Measurements from ENCODE around the gene TCF7L1. TPM values are rescaled to one million over a fixed set of nuclear protein-coding genes. Genes with fewer than 3 reads are reported as not detected.

TCF7L1 gene
- total RNA-seq, 1 donor from 2014 or later = 30.8 TPM

DNA sequence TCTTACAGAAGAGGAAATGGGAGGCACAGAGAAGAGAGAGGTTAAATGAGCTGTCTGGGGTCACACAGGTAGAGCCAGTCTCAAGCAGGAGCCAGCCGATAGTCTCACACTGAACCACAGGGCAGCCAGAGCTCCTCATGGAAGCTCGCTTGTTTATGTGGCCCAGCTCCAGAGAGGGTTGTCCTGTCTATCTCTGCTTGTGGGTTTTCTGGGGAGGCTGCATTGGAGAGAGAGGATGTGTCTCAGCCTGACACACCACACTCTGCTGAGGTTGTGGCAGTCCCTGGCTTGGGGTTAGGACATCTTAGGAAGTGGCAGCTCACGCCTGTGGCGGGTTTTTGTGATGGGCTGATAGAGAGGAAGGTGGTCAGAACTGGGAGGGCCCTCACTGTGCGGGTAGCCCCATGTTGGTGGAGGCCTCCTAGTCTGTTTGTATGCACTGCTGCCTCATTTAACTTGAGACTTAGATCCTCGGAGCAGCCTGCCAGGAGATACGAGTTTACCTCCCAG, 52.3 kb downstream of the TCF7L1 start:
- Mint-ChIP-seq H3K4me3 (ENCODE audit: unreplicated experiment) (no peak overlapping the region), H3K4me1 (ENCODE audit: low read depth, unreplicated experiment) (peaks cover 50% of the 10 kb centered on the region), H3K9me3 (ENCODE audit: unreplicated experiment) (no peaks in the 10 kb centered on the region), H3K27ac (ENCODE audit: unreplicated experiment) (peak overlapping the region; percentile 4), H3K27me3 (ENCODE audit: low read depth, unreplicated experiment) (no peaks in the 10 kb centered on the region), H3K36me3 (ENCODE audit: low read depth, unreplicated experiment) (peaks cover 7% of the 10 kb centered on the region)
- Histone ChIP-seq H3K27me3 (ENCODE audit: insufficient read depth, low read length) (no peaks in the 10 kb centered on the region), H3K4me3 (ENCODE audit: insufficient read depth, low read depth, low read length) (no peak overlapping the region), H3K79me2 (ENCODE audit: insufficient read depth, low read length) (no peaks in the 10 kb centered on the region), H3K36me3 (ENCODE audit: insufficient read depth, low read length) (no peaks in the 10 kb centered on the region), H3K4me2 (ENCODE audit: low read length) (no peak overlapping the region), H3K27ac (ENCODE audit: low read depth, low read length) (no peak overlapping the region), H2AFZ (ENCODE audit: low read depth, low read length) (no peak overlapping the region), H3K4me1 (ENCODE audit: insufficient read depth, low read length) (no peaks in the 10 kb centered on the region), H4K20me1 (ENCODE audit: insufficient read depth, low read length) (peaks cover 70% of the 10 kb centered on the region), H3K9me3 (ENCODE audit: insufficient read depth, low read depth, low read length) (no peaks in the 10 kb centered on the region), H3K9ac (ENCODE audit: low read length) (no peak overlapping the region)
- TF ChIP-seq, protein P1, sequence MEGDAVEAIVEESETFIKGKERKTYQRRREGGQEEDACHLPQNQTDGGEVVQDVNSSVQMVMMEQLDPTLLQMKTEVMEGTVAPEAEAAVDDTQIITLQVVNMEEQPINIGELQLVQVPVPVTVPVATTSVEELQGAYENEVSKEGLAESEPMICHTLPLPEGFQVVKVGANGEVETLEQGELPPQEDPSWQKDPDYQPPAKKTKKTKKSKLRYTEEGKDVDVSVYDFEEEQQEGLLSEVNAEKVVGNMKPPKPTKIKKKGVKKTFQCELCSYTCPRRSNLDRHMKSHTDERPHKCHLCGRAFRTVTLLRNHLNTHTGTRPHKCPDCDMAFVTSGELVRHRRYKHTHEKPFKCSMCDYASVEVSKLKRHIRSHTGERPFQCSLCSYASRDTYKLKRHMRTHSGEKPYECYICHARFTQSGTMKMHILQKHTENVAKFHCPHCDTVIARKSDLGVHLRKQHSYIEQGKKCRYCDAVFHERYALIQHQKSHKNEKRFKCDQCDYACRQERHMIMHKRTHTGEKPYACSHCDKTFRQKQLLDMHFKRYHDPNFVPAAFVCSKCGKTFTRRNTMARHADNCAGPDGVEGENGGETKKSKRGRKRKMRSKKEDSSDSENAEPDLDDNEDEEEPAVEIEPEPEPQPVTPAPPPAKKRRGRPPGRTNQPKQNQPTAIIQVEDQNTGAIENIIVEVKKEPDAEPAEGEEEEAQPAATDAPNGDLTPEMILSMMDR (IDR thresholded peaks at IDR 0.05; ENCODE audit: insufficient read depth, low read depth, low read length) = no peak
- TF ChIP-seq EZH2 (IDR thresholded peaks at IDR 0.05; ENCODE audit: insufficient read depth, low read length) = no peak
- FAIRE-seq (no peak), DNase-seq (ENCODE audit: low read depth) (peak; percentile 32)

DNA sequence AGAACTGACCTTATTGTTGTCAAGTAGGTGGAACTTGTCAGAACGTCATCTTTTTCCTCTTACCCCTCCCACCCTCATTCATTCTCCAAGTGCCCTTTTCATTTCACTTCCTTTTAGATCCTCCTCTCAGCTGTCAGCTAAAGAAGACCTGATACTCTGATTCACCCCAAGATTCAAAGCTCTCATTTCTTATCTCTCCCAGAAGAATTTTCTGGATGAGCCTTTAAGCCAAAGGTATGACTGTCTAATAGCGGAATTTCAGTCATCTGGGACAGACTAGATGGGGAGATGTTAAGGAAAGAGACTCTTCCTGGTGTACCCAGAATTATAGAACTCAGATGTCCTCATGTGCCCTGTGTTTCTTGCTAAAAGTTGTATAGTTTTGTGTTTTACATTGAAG, 53.9 kb downstream of the TCF7L1 start:
- Mint-ChIP-seq H3K27me3 (ENCODE audit: low read depth, unreplicated experiment) (no peaks in the 10 kb centered on the region), H3K36me3 (ENCODE audit: low read depth, unreplicated experiment) (peaks cover 6% of the 10 kb centered on the region), H3K4me3 (ENCODE audit: unreplicated experiment) (no peak overlapping the region), H3K4me1 (ENCODE audit: low read depth, unreplicated experiment) (peaks cover 36% of the 10 kb centered on the region), H3K9me3 (ENCODE audit: unreplicated experiment) (no peaks in the 10 kb centered on the region), H3K27ac (ENCODE audit: unreplicated experiment) (no peak overlapping the region)
- Histone ChIP-seq H3K9me3 (ENCODE audit: insufficient read depth, low read depth, low read length) (no peaks in the 10 kb centered on the region), H3K4me2 (ENCODE audit: low read length) (no peak overlapping the region), H3K27ac (ENCODE audit: low read depth, low read length) (no peak overlapping the region), H3K27me3 (ENCODE audit: insufficient read depth, low read length) (no peaks in the 10 kb centered on the region), H4K20me1 (ENCODE audit: insufficient read depth, low read length) (peaks cover 67% of the 10 kb centered on the region), H2AFZ (ENCODE audit: low read depth, low read length) (no peak overlapping the region), H3K9ac (ENCODE audit: low read length) (no peak overlapping the region), H3K4me3 (ENCODE audit: insufficient read depth, low read depth, low read length) (no peak overlapping the region), H3K79me2 (ENCODE audit: insufficient read depth, low read length) (no peaks in the 10 kb centered on the region), H3K36me3 (ENCODE audit: insufficient read depth, low read length) (no peaks in the 10 kb centered on the region), H3K4me1 (ENCODE audit: insufficient read depth, low read length) (no peaks in the 10 kb centered on the region)
- FAIRE-seq (no peak), DNase-seq (ENCODE audit: low read depth) (peak; percentile 25)
- TF ChIP-seq, protein P1 (IDR thresholded peaks at IDR 0.05; ENCODE audit: insufficient read depth, low read depth, low read length) = no peak
- no peak for TF ChIP-seq EZH2 (IDR thresholded peaks at IDR 0.05; ENCODE audit: insufficient read depth, low read length)

DNA sequence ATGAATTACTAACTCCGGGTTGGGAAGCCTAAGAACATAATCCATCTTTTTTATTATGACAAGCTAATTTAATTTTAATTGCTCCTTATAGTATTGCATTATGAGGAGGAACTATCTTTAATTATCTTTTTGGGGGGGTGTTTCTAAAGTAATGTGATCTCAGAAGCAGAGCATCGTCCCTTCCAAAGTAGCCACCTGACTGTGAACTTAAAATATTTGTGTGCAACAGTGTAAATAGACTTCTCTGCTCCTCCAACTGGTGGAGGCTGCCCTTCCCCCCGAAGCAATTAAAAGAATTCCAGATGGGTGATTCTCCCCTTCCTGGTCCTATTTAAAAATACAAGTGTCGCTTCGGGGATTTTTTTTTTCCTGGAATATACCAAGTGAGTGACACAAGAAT, 55.7 kb downstream of the TCF7L1 start:
- Histone ChIP-seq H3K79me2 (ENCODE audit: insufficient read depth, low read length) (no peaks in the 10 kb centered on the region), H2AFZ (ENCODE audit: low read depth, low read length) (no peak overlapping the region), H4K20me1 (ENCODE audit: insufficient read depth, low read length) (peaks cover 50% of the 10 kb centered on the region), H3K27ac (ENCODE audit: low read depth, low read length) (no peak overlapping the region), H3K36me3 (ENCODE audit: insufficient read depth, low read length) (no peaks in the 10 kb centered on the region), H3K4me1 (ENCODE audit: insufficient read depth, low read length) (no peaks in the 10 kb centered on the region), H3K9me3 (ENCODE audit: insufficient read depth, low read depth, low read length) (no peaks in the 10 kb centered on the region), H3K27me3 (ENCODE audit: insufficient read depth, low read length) (no peaks in the 10 kb centered on the region), H3K4me3 (ENCODE audit: insufficient read depth, low read depth, low read length) (no peak overlapping the region), H3K9ac (ENCODE audit: low read length) (no peak overlapping the region), H3K4me2 (ENCODE audit: low read length) (peak overlapping the region; percentile 6)
- no peaks in the 10 kb centered on the region for H3K27me3 Mint-ChIP-seq (ENCODE audit: low read depth, unreplicated experiment)
- peaks cover 27% of the 10 kb centered on the region for H3K4me1 Mint-ChIP-seq (ENCODE audit: low read depth, unreplicated experiment)
- no peaks in the 10 kb centered on the region for H3K9me3 Mint-ChIP-seq (ENCODE audit: unreplicated experiment)
- no peak overlapping the region for H3K27ac Mint-ChIP-seq (ENCODE audit: unreplicated experiment)
- TF ChIP-seq, protein P1 (IDR thresholded peaks at IDR 0.05; ENCODE audit: insufficient read depth, low read depth, low read length) = no peak
- no peak for TF ChIP-seq EZH2 (IDR thresholded peaks at IDR 0.05; ENCODE audit: insufficient read depth, low read length)
- no peak overlapping the region for H3K4me3 Mint-ChIP-seq (ENCODE audit: unreplicated experiment)
- peaks cover 5% of the 10 kb centered on the region for H3K36me3 Mint-ChIP-seq (ENCODE audit: low read depth, unreplicated experiment)
- peak; percentile 27 for DNase-seq (ENCODE audit: low read depth)
- no peak for FAIRE-seq

Data from astrocyte (in vitro differentiated cells and primary cell).